Keratinocyte (primary cell): ENCODE results near the gene AP5Z1. TPM values are rescaled to one million over a fixed set of nuclear protein-coding genes. Genes with fewer than 3 reads are reported as not detected.

ENCODE experiments used
- DNase-seq: peaks from one replicate; pipeline ENCODE4 v3.0.0-alpha.2; 2011; ENCODE audit warnings: low read depth, missing footprints, low spot score
- FAIRE-seq: peaks from 2 replicates; lab custom pipeline; 2011; peaks lifted over from hg19 to GRCh38; lab: Jason Lieb, UNC
- H2AFZ ChIP-seq: 2 replicates; pipeline ENCODE4 v1.6.0; 2012; ENCODE audit warnings: low read length, control low read depth, inconsistent platforms; ENCODE audit not compliant: control insufficient read depth
- H3K27ac ChIP-seq: 2 replicates; pipeline ENCODE4 v1.5.1; 2011; ENCODE audit warnings: low read length; ENCODE audit not compliant: control insufficient read depth, insufficient read depth
- H3K27me3 ChIP-seq: 3 replicates; pipeline ENCODE4 v1.6.0; 2011; ENCODE audit warnings: low read length; ENCODE audit not compliant: control insufficient read depth, insufficient read depth; ENCODE audit errors: extremely low read depth
- H3K36me3 ChIP-seq, 2 experiments: 2 replicates in 1 of 2; 3 replicates in 1 of 2; pipeline ENCODE4 v1.5.1; 2011; ENCODE audit warnings: low read length in 2 of 2, mild to moderate bottlenecking in 1 of 2; ENCODE audit not compliant: control insufficient read depth in 2 of 2, insufficient read depth in 2 of 2; ENCODE audit errors: extremely low read depth in 1 of 2
- H3K4me1 ChIP-seq: 3 replicates; pipeline ENCODE4 v1.5.1; 2011; ENCODE audit warnings: low read length; ENCODE audit not compliant: control insufficient read depth, insufficient read depth; ENCODE audit errors: extremely low read depth
- H3K4me2 ChIP-seq: 3 replicates; pipeline ENCODE4 v1.6.0; 2011; ENCODE audit warnings: low read depth, low read length; ENCODE audit not compliant: control insufficient read depth, insufficient read depth; ENCODE audit errors: extremely low read depth
- H3K4me3 ChIP-seq, 3 experiments: fragments of 200-600 bp in 1 of 3; sonication (generic) in 1 of 3; 2 replicates in 2 of 3; 3 replicates in 1 of 3; pipeline ENCODE4 v1.5.1; 2011 to 2016; ENCODE audit warnings: low read length in 3 of 3, mild to moderate bottlenecking in 3 of 3, control low read depth in 2 of 3, inconsistent platforms in 1 of 3, low read depth in 1 of 3, mixed read lengths in 1 of 3, mixed run types in 1 of 3, moderate library complexity in 1 of 3; ENCODE audit not compliant: control insufficient read depth in 2 of 3, insufficient read depth in 2 of 3; ENCODE audit errors: extremely low read depth in 1 of 3
- H3K79me2 ChIP-seq: 2 replicates; pipeline ENCODE4 v1.6.0; 2012; ENCODE audit warnings: low read length; ENCODE audit not compliant: control insufficient read depth, insufficient read depth
- H3K9ac ChIP-seq: 3 replicates; pipeline ENCODE4 v1.6.0; 2011; ENCODE audit warnings: low read length; ENCODE audit not compliant: control insufficient read depth, insufficient read depth; ENCODE audit errors: extremely low read depth
- H3K9me1 ChIP-seq: 3 replicates; pipeline ENCODE4 v1.6.0; 2011; ENCODE audit warnings: low read length; ENCODE audit not compliant: control insufficient read depth, insufficient read depth; ENCODE audit errors: extremely low read depth
- H3K9me3 ChIP-seq: 2 replicates; pipeline ENCODE4 v1.5.1; 2012; ENCODE audit warnings: low read depth, low read length; ENCODE audit not compliant: control insufficient read depth
- H4K20me1 ChIP-seq: 3 replicates; pipeline ENCODE4 v1.6.0; 2011; ENCODE audit warnings: low read length; ENCODE audit not compliant: control insufficient read depth, insufficient read depth; ENCODE audit errors: extremely low read depth
- CTCF ChIP-seq, 3 experiments: IDR thresholded peaks in 1 of 3; conservative IDR thresholded peaks in 1 of 3; optimal IDR thresholded peaks in 1 of 3; 2 replicates in 2 of 3; 3 replicates in 1 of 3; pipeline versions ENCODE3 to v1.5.1; 2011; ENCODE audit warnings: low read length in 3 of 3, mild to moderate bottlenecking in 3 of 3, moderate library complexity in 2 of 3, control low read depth in 1 of 3, inconsistent platforms in 1 of 3; ENCODE audit not compliant: insufficient read depth in 2 of 3; ENCODE audit errors: extremely low read depth in 1 of 3
- EZH2 ChIP-seq: IDR thresholded peaks from one replicate; pipeline ENCODE4 v1.6.1; 2012; ENCODE audit warnings: inconsistent platforms, mild to moderate bottlenecking, low read length, moderate library complexity
- dilution Hi-C: fragments of 300-500 bp; cut with MboI; formaldehyde crosslinking; loops from one replicate; pipeline ENCODE4 v1.7.0; 2020; ENCODE audit warnings: low sequenced_read_pairs; ENCODE audit not compliant: extremely low pct_ligation_motif_present
- polyA plus RNA-seq, 5 experiments: library from polyadenylated mRNA; depleted of rRNA in 3 of 5; stranded (reverse) in 3 of 5; stranded (forward) in 1 of 5; unstranded in 1 of 5; fragments of >200 nt; gene quantifications; 1 replicate in 1 of 5; 2 replicates in 3 of 5; 3 replicates in 1 of 5; pipeline versions ENCODE4 v1.2.1 to v1.2.3, GENCODE V29; 2011 to 2012; ENCODE audit warnings: missing spikeins in 2 of 5, low read depth in 1 of 5, low replicate concordance in 1 of 5

The AP5Z1 gene
- polyA plus RNA-seq, 1 donor (not counting 4 experiments of a cell fraction or from before 2014, with no cell fraction given), result 12.6 TPM

GRCh38 chr7:4820405-4820966, 45.1 kb downstream of the AP5Z1 start:
- FAIRE-seq (no peak), DNase-seq (no peak)
- Histone ChIP-seq H3K79me2 (no peaks in the 10 kb centered on the region), H3K36me3 (no peaks in the 10 kb centered on the region), H3K4me2 (no peak overlapping the region), H3K9me3 (no peaks in the 10 kb centered on the region), H3K27ac (no peak overlapping the region), H2AFZ (no peak overlapping the region), H3K27me3 (peaks cover 3% of the 10 kb centered on the region), H3K9ac (no peak overlapping the region), H3K9me1 (no peaks in the 10 kb centered on the region), H3K4me3 (no peak overlapping the region), H4K20me1 (no peaks in the 10 kb centered on the region), H3K4me1 (no peaks in the 10 kb centered on the region)
- dilution Hi-C loops, result no loop called here
- TF ChIP-seq CTCF (optimal IDR thresholded peaks at IDR 0.05 in 1 of 3, IDR thresholded peaks at IDR 0.05 in 1 of 3, conservative IDR thresholded peaks at IDR 0.05 in 1 of 3; ENCODE audit: extremely low read depth in 1 of 3, insufficient read depth in 2 of 3, low read length in 3 of 3), result no peak
- no peak for TF ChIP-seq EZH2

GRCh38 chr7:4820967-4821471, 45.6 kb downstream of the AP5Z1 start:
- dilution Hi-C loops, result no loop called here
- H3K4me2 ChIP-seq, result no peak overlapping the region
- no peaks in the 10 kb centered on the region for H3K79me2 ChIP-seq
- no peaks in the 10 kb centered on the region for H3K36me3 ChIP-seq
- H3K4me1 ChIP-seq, result no peaks in the 10 kb centered on the region
- H3K27ac ChIP-seq, result no peak overlapping the region
- H3K27me3 ChIP-seq, result no peaks in the 10 kb centered on the region
- H3K9me3 ChIP-seq, result no peaks in the 10 kb centered on the region
- H4K20me1 ChIP-seq, result no peaks in the 10 kb centered on the region
- no peak overlapping the region for H3K4me3 ChIP-seq
- DNase-seq (no peak), FAIRE-seq (no peak)
- no peak overlapping the region for H2AFZ ChIP-seq
- H3K9ac ChIP-seq, result no peak overlapping the region
- no peaks in the 10 kb centered on the region for H3K9me1 ChIP-seq
- TF ChIP-seq CTCF (optimal IDR thresholded peaks at IDR 0.05 in 1 of 3, IDR thresholded peaks at IDR 0.05 in 1 of 3, conservative IDR thresholded peaks at IDR 0.05 in 1 of 3; ENCODE audit: extremely low read depth in 1 of 3, insufficient read depth in 2 of 3, low read length in 3 of 3), result no peak
- TF ChIP-seq EZH2, result no peak
